ENCODE results near the gene ZC2HC1B. TPM values are rescaled to one million over a fixed set of nuclear protein-coding genes. Genes with fewer than 3 reads are reported as not detected.

ZC2HC1B gene
- polyA plus RNA-seq, 1 of the 3 experiments (the other 2 are of a cell fraction) = not detected

- WGBS (ENCODE audit: low lambda C conversion rate) = 47% methylated on average over 4 of the region's 4 CpGs
- no peak for TF ChIP-seq SMC3 (IDR thresholded peaks at IDR 0.05; ENCODE audit: low read depth, low read length)
- TF ChIP-seq RXRA (IDR thresholded peaks at IDR 0.05; ENCODE audit: borderline replicate concordance, low read depth) = no peak
- no peak for TF ChIP-seq MXI1 (IDR thresholded peaks at IDR 0.05; ENCODE audit: low read depth, low read length)
- no peak for TF ChIP-seq GABPA (IDR thresholded peaks at IDR 0.05; ENCODE audit: low read depth)
- TF ChIP-seq, protein P1, sequence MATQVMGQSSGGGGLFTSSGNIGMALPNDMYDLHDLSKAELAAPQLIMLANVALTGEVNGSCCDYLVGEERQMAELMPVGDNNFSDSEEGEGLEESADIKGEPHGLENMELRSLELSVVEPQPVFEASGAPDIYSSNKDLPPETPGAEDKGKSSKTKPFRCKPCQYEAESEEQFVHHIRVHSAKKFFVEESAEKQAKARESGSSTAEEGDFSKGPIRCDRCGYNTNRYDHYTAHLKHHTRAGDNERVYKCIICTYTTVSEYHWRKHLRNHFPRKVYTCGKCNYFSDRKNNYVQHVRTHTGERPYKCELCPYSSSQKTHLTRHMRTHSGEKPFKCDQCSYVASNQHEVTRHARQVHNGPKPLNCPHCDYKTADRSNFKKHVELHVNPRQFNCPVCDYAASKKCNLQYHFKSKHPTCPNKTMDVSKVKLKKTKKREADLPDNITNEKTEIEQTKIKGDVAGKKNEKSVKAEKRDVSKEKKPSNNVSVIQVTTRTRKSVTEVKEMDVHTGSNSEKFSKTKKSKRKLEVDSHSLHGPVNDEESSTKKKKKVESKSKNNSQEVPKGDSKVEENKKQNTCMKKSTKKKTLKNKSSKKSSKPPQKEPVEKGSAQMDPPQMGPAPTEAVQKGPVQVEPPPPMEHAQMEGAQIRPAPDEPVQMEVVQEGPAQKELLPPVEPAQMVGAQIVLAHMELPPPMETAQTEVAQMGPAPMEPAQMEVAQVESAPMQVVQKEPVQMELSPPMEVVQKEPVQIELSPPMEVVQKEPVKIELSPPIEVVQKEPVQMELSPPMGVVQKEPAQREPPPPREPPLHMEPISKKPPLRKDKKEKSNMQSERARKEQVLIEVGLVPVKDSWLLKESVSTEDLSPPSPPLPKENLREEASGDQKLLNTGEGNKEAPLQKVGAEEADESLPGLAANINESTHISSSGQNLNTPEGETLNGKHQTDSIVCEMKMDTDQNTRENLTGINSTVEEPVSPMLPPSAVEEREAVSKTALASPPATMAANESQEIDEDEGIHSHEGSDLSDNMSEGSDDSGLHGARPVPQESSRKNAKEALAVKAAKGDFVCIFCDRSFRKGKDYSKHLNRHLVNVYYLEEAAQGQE (IDR thresholded peaks at IDR 0.05; ENCODE audit: low read depth, low read length) = no peak
- TF ChIP-seq RAD21 (IDR thresholded peaks at IDR 0.05; ENCODE audit: low read length) = no peak
- no peak for TF ChIP-seq FOXM1 (IDR thresholded peaks at IDR 0.05; ENCODE audit: low read depth)
- no peak for TF ChIP-seq EP300 (IDR thresholded peaks at IDR 0.05; ENCODE audit: borderline replicate concordance in 1 of 2, low read depth in 1 of 2, low read length in 1 of 2)
- no peak for TF ChIP-seq YY1 (IDR thresholded peaks at IDR 0.05; ENCODE audit: low read depth)
- no peak for TF ChIP-seq GATA2 (CRISPR knock-in tag; IDR thresholded peaks at IDR 0.05)
- no peak for TF ChIP-seq ELF1 (IDR thresholded peaks at IDR 0.05)
- no peak for TF ChIP-seq NRF1 (IDR thresholded peaks at IDR 0.05; ENCODE audit: low read depth, low read length)
- no peak for TF ChIP-seq USF2 (IDR thresholded peaks at IDR 0.05; ENCODE audit: borderline replicate concordance, low read depth, low read length)
- TF ChIP-seq MEF2A (IDR thresholded peaks at IDR 0.05; ENCODE audit: borderline replicate concordance, low read depth) = no peak
- TF ChIP-seq RFX5 (IDR thresholded peaks at IDR 0.05; ENCODE audit: low read length) = no peak
- no peak overlapping the region for H3K27ac ChIP-seq (ENCODE audit: low read depth in 2 of 2, low read length in 1 of 2)
- no peak overlapping the region for H3K4me2 ChIP-seq
- no peak overlapping the region for H3K4me3 ChIP-seq (ENCODE audit: low read depth in 2 of 2, low read length in 1 of 2)
- CTCF ChIA-PET = interaction anchor here (1.2 kb wide), 1 partner anchor 56 kb away, joined by 3 read pairs; no protein-coding TSS in a partner anchor
- no peaks in the 10 kb centered on the region; a peak in 1 of 4 replicates for H3K4me1 ChIP-seq (ENCODE audit: control insufficient read depth in 1 of 2, insufficient read depth in 2 of 2, low read depth in 1 of 2, low read length in 1 of 2)
- no peak overlapping the region for H2AFZ ChIP-seq (ENCODE audit: low read depth)
- no peaks in the 10 kb centered on the region for H3K9me3 ChIP-seq
- DNase-seq = no peak
- POLR2A ChIA-PET = no interaction called here
- H3K79me2 ChIP-seq (ENCODE audit: insufficient read depth) = no peaks in the 10 kb centered on the region
- H4K20me1 ChIP-seq (ENCODE audit: insufficient read depth) = no peaks in the 10 kb centered on the region
- no peaks in the 10 kb centered on the region for H3K27me3 ChIP-seq (ENCODE audit: insufficient read depth)
- H3K36me3 ChIP-seq (replicated peaks in 1 of 2; ENCODE audit: control insufficient read depth in 1 of 2, insufficient read depth in 2 of 2, low read length in 1 of 2) = no peaks in the 10 kb centered on the region
- no peaks in the 10 kb centered on the region for H3K9me2 ChIP-seq
- no peak overlapping the region for H3K9ac ChIP-seq
- H3F3A ChIP-seq (replicated peaks; ENCODE audit: insufficient read depth) = no peaks in the 10 kb centered on the region
Observed at GRCh38 chr6:143957679-143958274, 93.5 kb downstream of the ZC2HC1B start.
